Right cardiac atrium (tissue), 5 donors: ENCODE measurements around the gene MEN1. TPM values are rescaled to one million over a fixed set of nuclear protein-coding genes. Genes with fewer than 3 reads are reported as not detected.

Experiments used
- ATAC-seq, 2 donors: fragments of 200-7000 bp; cut with Tn5 transposase; one replicate each; pipeline versions ENCODE4 v1.8.0 to v1.9.1; 2020; ENCODE audit warnings: moderate library complexity in 2 of 2, mild to moderate bottlenecking in 1 of 2
- DNase-seq, 3 donors: peaks; one replicate each; pipeline ENCODE4 v3.0.0-alpha.2; 2020
- H3K27ac ChIP-seq: one replicate; pipeline ENCODE4 v1.5.1; 2013; ENCODE audit warnings: mild to moderate bottlenecking, low read length, control low read depth, moderate library complexity
- H3K27me3 ChIP-seq: one replicate; pipeline ENCODE4 v1.6.1; 2013; ENCODE audit not compliant: control insufficient read depth, insufficient read depth
- H3K4me1 ChIP-seq: one replicate; pipeline ENCODE4 v1.6.1; 2013; ENCODE audit warnings: low read length; ENCODE audit not compliant: control insufficient read depth, insufficient read depth
- H3K4me3 ChIP-seq: one replicate; pipeline ENCODE4 v1.5.1; 2013; ENCODE audit warnings: low read length, control low read depth
- H3K9me3 ChIP-seq: one replicate; pipeline ENCODE4 v1.6.1; 2013; ENCODE audit warnings: low read length; ENCODE audit not compliant: control insufficient read depth
- WGBS: extraction: QIAGEN DNeasy Blood & Tissue Kit; methylation state at CpG from one replicate; pipeline ENCODE4 v1.1.7; 2013; 5-methylcytosine and 5-hydroxymethylcytosine counted together
- intact Hi-C, 4 donors: fragments of 100-400 bp; cut with DNase I; formaldehyde crosslinking; loops; one replicate each; pipeline versions ENCODE4 v1.11.0 to v1.14.0; 2022 to 2023
- polyA plus RNA-seq: library from polyadenylated mRNA; stranded (reverse); fragments of 200-250 nt; gene quantifications from one replicate; pipeline ENCODE4 v1.2.3, GENCODE V29; 2013
- total RNA-seq, 4 donors: library from RNA; stranded (reverse); fragmentation: NEBNext Ultra II Directional; extraction: Animal tissue kit (Norgen Biotek cat#: 25700); gene quantifications; one replicate each; pipeline ENCODE4 v1.2.1, GENCODE V29; 2021
- donor health status: healthy with polysubstance abuse.
- donor health status: DM: no; HTN: yes; CAD: no.
- donor health status: DM: no; HTN: no; CAD: no.
- donor health status: DM: no; HTN: yes; CAD: no; lungs with severe emphysema.
- donor health status: DM: yes; HTN: yes; CAD: no.

MEN1 gene
- total and polyA plus RNA-seq, 5 donors = 9.6 to 11.7 (median 10.1) TPM

DNA sequence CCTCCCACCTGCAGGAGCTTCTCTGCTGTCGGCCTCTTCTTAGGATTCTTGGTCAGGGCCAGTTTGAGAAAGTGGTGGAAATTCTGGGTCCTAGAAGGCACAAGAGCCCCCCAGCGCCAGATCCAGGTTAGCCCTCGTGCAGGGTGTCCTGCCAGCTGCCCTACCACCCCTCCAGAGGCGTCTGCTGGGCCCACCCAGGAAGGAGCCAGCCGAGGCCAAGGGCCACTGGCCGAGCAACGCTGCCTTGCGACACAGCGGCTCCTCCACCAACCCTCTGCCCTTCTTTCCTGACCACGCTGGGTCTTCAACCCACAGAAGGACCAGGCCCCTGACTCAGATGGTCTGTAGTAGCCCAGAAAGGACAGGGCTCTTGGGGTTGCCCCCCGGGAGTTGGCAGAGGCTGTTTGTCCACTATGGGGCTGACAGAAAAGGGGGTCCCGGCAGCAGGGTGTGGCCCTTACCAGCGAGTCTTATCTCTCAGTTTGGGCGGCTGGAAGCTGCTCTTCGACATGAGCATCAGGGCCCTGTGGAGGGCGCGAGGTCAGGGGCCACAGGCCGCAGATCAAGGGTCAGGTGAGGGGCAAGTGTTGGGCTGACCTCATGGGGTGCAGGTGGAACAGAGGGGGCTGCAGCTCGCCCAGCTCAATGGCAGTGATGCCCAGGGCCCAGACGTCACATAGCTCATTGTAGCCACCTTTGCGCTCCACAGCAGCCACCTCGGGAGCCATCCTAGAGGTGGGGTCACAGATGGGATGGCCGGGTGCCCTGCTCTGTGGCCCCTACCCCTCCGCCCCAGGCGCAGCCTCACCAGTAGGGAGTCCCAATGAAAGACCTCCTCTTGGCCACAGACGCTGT, 9.8 kb downstream of the MEN1 start:
- intact Hi-C loops = no loop called here
- H3K27me3 ChIP-seq = no peaks in the 10 kb centered on the region
- no peaks in the 10 kb centered on the region for H3K9me3 ChIP-seq
- peak; percentile 18 to 61 (median 55) for DNase-seq
- no peak overlapping the region for H3K4me3 ChIP-seq
- no peak for ATAC-seq
- H3K4me1 ChIP-seq = peaks cover 3% of the 10 kb centered on the region
- 71% methylated on average over 26 of the region's 26 CpGs for WGBS
- no peak overlapping the region for H3K27ac ChIP-seq

DNA sequence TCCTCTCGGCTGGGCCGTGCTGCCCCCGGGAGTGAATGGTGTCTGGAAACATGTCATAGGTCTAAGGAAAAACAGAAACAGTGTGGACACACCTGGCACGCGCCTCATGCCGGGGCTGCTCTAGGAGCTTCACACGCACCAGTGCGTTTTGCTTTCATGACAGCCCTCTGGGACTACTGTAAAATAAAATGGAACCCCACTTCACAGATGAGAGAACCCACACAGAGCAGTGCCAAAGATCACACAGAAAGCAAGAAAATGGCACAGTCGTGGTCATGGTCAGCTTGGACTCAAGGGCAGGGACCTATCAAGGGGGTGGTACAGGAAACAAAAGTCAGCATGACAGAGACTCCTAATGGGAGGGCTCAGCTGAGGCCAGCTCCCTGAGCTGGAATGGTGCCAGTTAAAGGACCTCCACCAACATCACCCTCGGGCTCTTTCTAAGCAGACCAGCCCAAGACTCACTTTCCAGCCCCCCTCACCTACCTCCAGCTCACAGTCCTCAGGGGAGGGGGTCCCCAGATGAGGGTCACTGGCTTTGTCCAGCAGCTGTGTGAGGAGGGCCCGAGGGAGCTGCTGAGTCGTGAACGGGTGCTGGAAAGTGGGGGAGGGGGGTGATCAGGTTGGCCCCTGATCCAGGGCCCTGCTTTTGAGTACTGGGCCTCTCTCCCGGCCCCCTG, 10.6 kb downstream of the MEN1 start:
- peak in 1 of 2 donors; percentile 12 for ATAC-seq
- no peak overlapping the region for H3K27ac ChIP-seq
- H3K27me3 ChIP-seq = no peaks in the 10 kb centered on the region
- WGBS = 64% methylated on average over 14 of the region's 14 CpGs
- DNase-seq = peak in 2 of 3 donors; percentile 10 to 40
- H3K9me3 ChIP-seq = no peaks in the 10 kb centered on the region
- peaks cover 3% of the 10 kb centered on the region for H3K4me1 ChIP-seq
- intact Hi-C loops = no loop called here
- no peak overlapping the region for H3K4me3 ChIP-seq

DNA sequence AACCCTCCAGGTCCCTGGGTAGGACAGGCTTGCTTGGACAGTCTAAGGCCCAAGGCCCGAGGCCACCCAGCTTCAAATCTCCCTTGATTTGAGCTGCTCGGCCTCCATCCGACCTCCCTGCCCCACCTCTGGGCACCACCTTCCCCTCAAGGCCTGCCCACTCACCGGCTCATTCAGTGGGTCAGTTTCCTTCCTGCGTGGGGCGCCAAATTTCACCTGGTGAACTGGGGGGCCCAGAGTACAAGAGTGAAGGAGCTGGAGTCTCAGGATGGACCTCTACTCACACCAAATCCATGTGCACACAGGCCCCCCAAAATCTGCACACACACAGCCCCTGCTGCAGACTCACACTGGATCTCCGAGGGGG, 11.1 kb downstream of the MEN1 start:
- ATAC-seq (no peak), DNase-seq (peak in 2 of 3 donors; percentile 5 to 16)
- H3K27ac ChIP-seq = no peak overlapping the region
- H3K4me3 ChIP-seq = no peak overlapping the region
- intact Hi-C loops = no loop called here
- H3K27me3 ChIP-seq = no peaks in the 10 kb centered on the region
- WGBS = 73% methylated on average over 7 of the region's 7 CpGs
- H3K9me3 ChIP-seq = no peaks in the 10 kb centered on the region
- H3K4me1 ChIP-seq = peaks cover 3% of the 10 kb centered on the region

- Histone ChIP-seq H3K9me3 (no peaks in the 10 kb centered on the region), H3K4me1 (no peaks in the 10 kb centered on the region), H3K27ac (no peak overlapping the region), H3K27me3 (no peaks in the 10 kb centered on the region), H3K4me3 (no peak overlapping the region)
- peak in 1 of 3 donors; percentile 38 for DNase-seq
- 87% methylated on average over 19 of the region's 19 CpGs for WGBS
- ATAC-seq = no peak
- intact Hi-C loops = no loop called here
These were observed 13.4 kb downstream of the MEN1 start for GRCh38 chr11:64796757-64797541.

DNA sequence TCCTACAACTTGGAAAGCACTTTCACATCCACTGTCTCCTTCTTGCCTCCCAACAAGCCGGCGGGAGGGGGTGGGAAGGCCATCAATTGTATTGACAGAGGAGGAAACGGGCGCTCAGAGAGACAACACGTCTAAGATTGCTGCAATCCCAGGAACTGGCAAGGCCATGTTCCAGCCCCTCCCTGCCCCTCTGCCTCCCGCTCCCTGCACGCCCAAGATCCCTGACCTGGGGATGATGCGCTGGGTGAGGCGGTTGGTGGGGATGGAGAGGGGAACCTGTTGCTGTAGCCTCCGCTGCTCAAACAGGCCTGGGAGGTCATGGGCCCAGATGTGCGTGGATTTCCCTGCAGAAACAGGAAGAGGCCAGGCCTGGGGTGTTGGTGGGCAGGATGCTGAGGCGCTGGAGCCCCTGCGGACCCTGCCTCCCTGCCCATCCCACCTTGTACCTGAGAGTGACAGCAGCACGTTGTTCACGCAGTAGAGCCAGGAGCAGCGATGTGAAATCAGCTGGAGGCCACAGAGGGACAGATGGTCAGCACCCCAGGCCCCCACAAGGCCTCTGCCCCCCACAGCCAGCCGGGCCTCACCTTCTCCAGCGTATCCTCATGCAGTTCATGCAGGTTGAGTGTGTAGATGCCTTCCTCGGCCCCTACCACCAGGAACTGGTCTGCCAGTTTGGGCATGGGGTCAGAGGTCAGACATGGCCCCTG, 14.1 kb downstream of the MEN1 start:
- intact Hi-C loops = no loop called here
- Histone ChIP-seq H3K4me3 (no peak overlapping the region), H3K27ac (no peak overlapping the region), H3K9me3 (no peaks in the 10 kb centered on the region), H3K27me3 (no peaks in the 10 kb centered on the region), H3K4me1 (no peaks in the 10 kb centered on the region)
- peak in 1 of 3 donors; percentile 26 for DNase-seq
- ATAC-seq = no peak
- WGBS = 83% methylated on average over 19 of the region's 19 CpGs

DNA sequence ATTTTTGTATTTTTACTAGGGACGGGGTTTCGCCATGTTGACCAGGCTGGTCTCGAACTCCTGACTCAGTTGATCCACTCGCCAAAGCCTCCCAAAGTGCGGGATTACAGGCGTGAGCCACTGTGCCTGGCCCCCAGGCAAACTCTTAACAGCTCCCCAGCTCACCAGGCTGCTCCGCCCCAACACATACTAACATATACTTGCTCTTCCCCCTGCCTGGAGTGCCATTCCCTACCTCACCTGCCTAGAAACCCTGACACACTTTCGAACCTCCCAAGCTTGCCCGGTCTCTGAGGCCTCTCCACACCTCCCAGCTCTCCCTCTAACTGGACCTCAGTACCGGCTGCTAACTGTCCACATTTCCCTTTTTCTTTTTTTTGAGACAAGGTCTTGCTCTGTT, 15.8 kb downstream of the MEN1 start:
- Histone ChIP-seq H3K27ac (no peak overlapping the region), H3K4me1 (no peaks in the 10 kb centered on the region), H3K4me3 (no peak overlapping the region), H3K9me3 (no peaks in the 10 kb centered on the region), H3K27me3 (no peaks in the 10 kb centered on the region)
- intact Hi-C loops = no loop called here
- DNase-seq (peak in 1 of 3 donors; percentile 11), ATAC-seq (no peak)
- 93% methylated on average over 10 of the region's 10 CpGs for WGBS

GRCh38 chr11:64793271-64794160, 16.8 kb downstream of the MEN1 start:
- intact Hi-C loops = no loop called here
- no peaks in the 10 kb centered on the region for H3K9me3 ChIP-seq
- no peaks in the 10 kb centered on the region for H3K27me3 ChIP-seq
- no peaks in the 10 kb centered on the region for H3K4me1 ChIP-seq
- DNase-seq (peak in 1 of 3 donors; percentile 32), ATAC-seq (no peak)
- WGBS = 53% methylated on average over 11 of the region's 11 CpGs
- H3K27ac ChIP-seq = no peak overlapping the region
- H3K4me3 ChIP-seq = no peak overlapping the region

DNA sequence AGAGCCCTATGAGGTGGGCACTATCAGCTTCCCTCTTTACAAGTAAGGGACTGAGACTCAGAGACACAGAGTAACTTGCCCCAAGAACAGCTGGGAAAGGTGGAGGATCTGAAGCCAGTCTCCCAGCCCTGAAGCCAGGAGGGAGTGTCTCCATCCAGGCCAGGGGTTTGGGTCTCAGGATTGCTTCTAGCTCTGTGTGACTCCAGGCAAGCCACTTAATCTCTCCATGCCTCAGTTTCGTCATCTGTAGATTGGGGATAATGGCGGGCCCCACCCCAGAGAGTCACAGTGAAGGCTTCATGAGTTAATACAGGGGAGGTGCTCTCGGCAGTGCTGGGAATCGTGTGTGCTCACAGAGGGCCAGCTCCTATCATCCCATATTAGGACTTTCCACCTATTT, 17.9 kb downstream of the MEN1 start:
- Histone ChIP-seq H3K27me3 (no peaks in the 10 kb centered on the region), H3K9me3 (no peaks in the 10 kb centered on the region), H3K27ac (no peak overlapping the region), H3K4me3 (no peak overlapping the region), H3K4me1 (no peaks in the 10 kb centered on the region)
- intact Hi-C loops = no loop called here
- 92% methylated on average over 4 of the region's 4 CpGs for WGBS
- ATAC-seq (no peak), DNase-seq (no peak)

DNA sequence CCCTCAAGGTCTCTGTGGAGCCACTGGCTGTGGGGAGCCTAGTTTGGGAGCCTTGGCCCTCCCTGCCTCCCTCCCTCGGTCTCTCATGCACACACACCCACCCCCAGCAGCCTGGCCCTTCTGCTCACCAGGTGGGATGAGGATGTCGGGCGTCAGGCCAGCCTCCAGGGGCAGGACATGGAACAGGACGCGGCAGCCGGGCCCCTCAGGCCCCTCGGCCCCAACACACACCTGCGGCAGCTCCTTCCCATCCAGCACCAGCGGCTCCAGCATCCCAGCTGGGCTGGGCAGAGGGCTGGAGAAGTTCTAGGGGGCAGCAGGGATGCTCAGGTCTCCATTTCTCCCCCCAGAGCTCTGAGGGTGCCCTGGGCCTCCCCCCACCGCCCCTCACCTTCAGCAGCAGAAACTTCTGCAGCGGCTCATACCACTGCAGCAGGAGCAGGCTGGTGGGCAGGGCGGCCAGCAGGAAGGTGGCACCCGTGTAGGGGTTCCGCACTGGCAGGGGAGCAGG, 18.5 kb downstream of the MEN1 start:
- DNase-seq = peak in 2 of 3 donors; percentile 7 to 42
- 90% methylated on average over 14 of the region's 14 CpGs for WGBS

More for the DNA sequence above, 18.5 kb downstream of the MEN1 start:
- ATAC-seq = no peak
- intact Hi-C loops = no loop called here
- H3K9me3 ChIP-seq = no peaks in the 10 kb centered on the region
- H3K27me3 ChIP-seq = no peaks in the 10 kb centered on the region
- no peak overlapping the region for H3K27ac ChIP-seq
- no peak overlapping the region for H3K4me3 ChIP-seq
- H3K4me1 ChIP-seq = no peaks in the 10 kb centered on the region
